ENCODE results near the gene UEVLD. TPM values are rescaled to one million over a fixed set of nuclear protein-coding genes. Genes with fewer than 3 reads are reported as not detected.

The UEVLD gene
- total and polyA plus RNA-seq, 2 donors (not counting 1 experiment from before 2014, with no cell fraction given), result 25.9 to 29.0 TPM

DNA sequence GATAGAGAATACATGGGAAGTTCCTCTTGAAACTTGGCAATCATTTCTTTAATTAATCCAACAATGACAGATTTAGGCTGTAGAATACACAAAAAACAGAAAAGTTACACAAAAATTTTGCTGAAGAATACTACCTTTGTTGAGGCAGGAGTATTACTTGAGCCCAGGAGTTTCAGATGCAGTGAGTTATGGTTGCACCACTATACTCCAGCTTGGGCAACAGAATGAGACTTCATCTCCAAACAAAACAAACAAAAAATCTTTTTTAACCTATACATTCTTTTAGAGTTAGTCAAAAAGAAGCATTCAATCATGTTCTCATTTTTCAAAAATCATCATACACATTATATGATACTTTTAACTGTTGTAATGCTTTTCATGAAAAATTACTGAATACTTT lies 22.1 kb downstream of the UEVLD start:
- no peak overlapping the region for H3K27ac ChIP-seq (ENCODE audit: insufficient read depth, low read length)
- no peak overlapping the region for H3K9ac ChIP-seq (ENCODE audit: insufficient read depth, low read length)
- no peaks in the 10 kb centered on the region for H3K27me3 ChIP-seq (ENCODE audit: control insufficient read depth, insufficient read depth, low read length)
- H3K4me1 ChIP-seq (ENCODE audit: control insufficient read depth, extremely low read depth, insufficient read depth, low read length), result no peaks in the 10 kb centered on the region
- TF ChIP-seq, protein P1, sequence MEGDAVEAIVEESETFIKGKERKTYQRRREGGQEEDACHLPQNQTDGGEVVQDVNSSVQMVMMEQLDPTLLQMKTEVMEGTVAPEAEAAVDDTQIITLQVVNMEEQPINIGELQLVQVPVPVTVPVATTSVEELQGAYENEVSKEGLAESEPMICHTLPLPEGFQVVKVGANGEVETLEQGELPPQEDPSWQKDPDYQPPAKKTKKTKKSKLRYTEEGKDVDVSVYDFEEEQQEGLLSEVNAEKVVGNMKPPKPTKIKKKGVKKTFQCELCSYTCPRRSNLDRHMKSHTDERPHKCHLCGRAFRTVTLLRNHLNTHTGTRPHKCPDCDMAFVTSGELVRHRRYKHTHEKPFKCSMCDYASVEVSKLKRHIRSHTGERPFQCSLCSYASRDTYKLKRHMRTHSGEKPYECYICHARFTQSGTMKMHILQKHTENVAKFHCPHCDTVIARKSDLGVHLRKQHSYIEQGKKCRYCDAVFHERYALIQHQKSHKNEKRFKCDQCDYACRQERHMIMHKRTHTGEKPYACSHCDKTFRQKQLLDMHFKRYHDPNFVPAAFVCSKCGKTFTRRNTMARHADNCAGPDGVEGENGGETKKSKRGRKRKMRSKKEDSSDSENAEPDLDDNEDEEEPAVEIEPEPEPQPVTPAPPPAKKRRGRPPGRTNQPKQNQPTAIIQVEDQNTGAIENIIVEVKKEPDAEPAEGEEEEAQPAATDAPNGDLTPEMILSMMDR (conservative IDR thresholded peaks at IDR 0.05 in 1 of 2, IDR thresholded peaks at IDR 0.05 in 1 of 2; ENCODE audit: low read depth in 1 of 2, low read length in 2 of 2), result no peak
- no peak for TF ChIP-seq EZH2 (IDR thresholded peaks at IDR 0.05; ENCODE audit: low read length, missing control alignments)
- DNase-seq (ENCODE audit: low read depth in 2 of 2), result peak in 1 of 2 donors; percentile 17
- H3K9me3 ChIP-seq (ENCODE audit: control insufficient read depth, insufficient read depth, low read depth, low read length), result no peaks in the 10 kb centered on the region
- H4K20me1 ChIP-seq (ENCODE audit: control insufficient read depth, extremely low read depth, insufficient read depth, low read length), result no peaks in the 10 kb centered on the region
- H2AFZ ChIP-seq (ENCODE audit: low read length), result no peak overlapping the region
- H3K79me2 ChIP-seq (ENCODE audit: control insufficient read depth, insufficient read depth, low read length), result no peaks in the 10 kb centered on the region
- H3K36me3 ChIP-seq (ENCODE audit: control insufficient read depth, insufficient read depth, low read length), result no peaks in the 10 kb centered on the region
- H3K4me3 ChIP-seq (replicated peaks in 1 of 4; ENCODE audit: control extremely low read depth in 1 of 4, insufficient read depth in 1 of 4, low read depth in 3 of 4, low read length in 4 of 4), result no peak overlapping the region
- H3K4me2 ChIP-seq (ENCODE audit: extremely low read depth, insufficient read depth, low read length), result no peak overlapping the region

DNA sequence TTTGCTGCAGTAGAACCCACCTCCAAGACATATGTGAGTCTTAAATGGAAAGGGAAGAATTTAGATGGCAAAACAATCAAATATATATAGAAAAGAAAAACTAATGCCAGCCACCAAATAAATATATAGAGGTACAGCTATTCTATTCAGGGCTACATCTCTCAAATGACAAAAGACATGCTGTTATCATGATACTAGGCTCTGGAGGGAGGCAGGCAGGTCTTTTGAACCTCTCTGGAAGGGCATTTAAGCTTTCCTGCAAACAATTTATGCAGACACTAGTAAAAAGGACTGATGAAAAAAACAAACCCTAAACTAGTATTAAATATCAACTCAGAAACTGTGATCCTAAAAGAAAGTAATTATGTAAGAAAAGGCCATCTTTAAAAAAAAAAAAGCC lies 24.4 kb downstream of the UEVLD start:
- H3K4me1 ChIP-seq (ENCODE audit: control insufficient read depth, extremely low read depth, insufficient read depth, low read length), result no peaks in the 10 kb centered on the region
- TF ChIP-seq, protein P1 (conservative IDR thresholded peaks at IDR 0.05 in 1 of 2, IDR thresholded peaks at IDR 0.05 in 1 of 2; ENCODE audit: low read depth in 1 of 2, low read length in 2 of 2), result no peak
- no peak for TF ChIP-seq EZH2 (IDR thresholded peaks at IDR 0.05; ENCODE audit: low read length, missing control alignments)
- no peaks in the 10 kb centered on the region for H3K36me3 ChIP-seq (ENCODE audit: control insufficient read depth, insufficient read depth, low read length)
- H3K27ac ChIP-seq (ENCODE audit: insufficient read depth, low read length), result no peak overlapping the region
- H3K4me2 ChIP-seq (ENCODE audit: extremely low read depth, insufficient read depth, low read length), result no peak overlapping the region
- H2AFZ ChIP-seq (ENCODE audit: low read length), result no peak overlapping the region
- H3K9ac ChIP-seq (ENCODE audit: insufficient read depth, low read length), result no peak overlapping the region
- H3K4me3 ChIP-seq (replicated peaks in 1 of 4; ENCODE audit: control extremely low read depth in 1 of 4, insufficient read depth in 1 of 4, low read depth in 3 of 4, low read length in 4 of 4), result no peak overlapping the region
- no peaks in the 10 kb centered on the region for H3K9me3 ChIP-seq (ENCODE audit: control insufficient read depth, insufficient read depth, low read depth, low read length)
- H4K20me1 ChIP-seq (ENCODE audit: control insufficient read depth, extremely low read depth, insufficient read depth, low read length), result no peaks in the 10 kb centered on the region
- no peaks in the 10 kb centered on the region for H3K79me2 ChIP-seq (ENCODE audit: control insufficient read depth, insufficient read depth, low read length)
- no peaks in the 10 kb centered on the region for H3K27me3 ChIP-seq (ENCODE audit: control insufficient read depth, insufficient read depth, low read length)
- DNase-seq (ENCODE audit: low read depth in 2 of 2), result no peak

DNA sequence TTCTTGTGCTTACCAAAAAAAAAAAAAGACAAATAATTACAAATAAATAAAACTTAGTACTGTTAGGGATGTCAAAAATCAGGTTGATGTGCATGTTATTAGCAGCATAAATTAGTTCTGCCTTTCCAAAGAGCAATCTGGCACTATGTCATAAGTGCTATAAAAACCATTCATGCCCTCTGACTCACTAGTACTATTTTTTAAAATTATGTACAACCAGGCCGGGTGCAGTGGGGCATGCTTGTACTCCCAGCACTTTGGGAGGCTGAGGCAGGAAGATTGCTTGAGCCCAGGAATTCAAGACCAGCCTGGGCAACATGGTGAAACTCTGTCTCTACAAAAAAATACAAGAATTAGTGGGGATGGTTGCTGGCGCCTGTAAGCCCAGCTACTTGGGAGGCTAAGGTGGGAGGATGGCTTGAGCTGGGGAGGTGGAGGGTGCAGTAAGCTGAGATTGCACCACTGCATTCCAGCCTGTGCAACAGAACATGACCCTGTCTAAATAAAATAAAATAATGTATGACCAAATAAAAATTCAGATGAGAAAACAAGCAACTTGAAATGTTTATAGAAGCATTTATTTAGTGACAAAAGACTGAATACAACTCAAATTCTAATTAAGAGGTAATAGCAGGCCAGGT lies 25.3 kb downstream of the UEVLD start:
- no peaks in the 10 kb centered on the region for H3K36me3 ChIP-seq (ENCODE audit: control insufficient read depth, insufficient read depth, low read length)
- no peaks in the 10 kb centered on the region for H3K79me2 ChIP-seq (ENCODE audit: control insufficient read depth, insufficient read depth, low read length)
- H3K27ac ChIP-seq (ENCODE audit: insufficient read depth, low read length), result no peak overlapping the region
- no peak overlapping the region for H3K4me2 ChIP-seq (ENCODE audit: extremely low read depth, insufficient read depth, low read length)
- no peak overlapping the region for H3K4me3 ChIP-seq (replicated peaks in 1 of 4; ENCODE audit: control extremely low read depth in 1 of 4, insufficient read depth in 1 of 4, low read depth in 3 of 4, low read length in 4 of 4)
- no peak overlapping the region for H3K9ac ChIP-seq (ENCODE audit: insufficient read depth, low read length)
- no peak for TF ChIP-seq EZH2 (IDR thresholded peaks at IDR 0.05; ENCODE audit: low read length, missing control alignments)
- no peaks in the 10 kb centered on the region for H3K27me3 ChIP-seq (ENCODE audit: control insufficient read depth, insufficient read depth, low read length)
- H2AFZ ChIP-seq (ENCODE audit: low read length), result no peak overlapping the region
- no peaks in the 10 kb centered on the region for H4K20me1 ChIP-seq (ENCODE audit: control insufficient read depth, extremely low read depth, insufficient read depth, low read length)
- no peaks in the 10 kb centered on the region for H3K9me3 ChIP-seq (ENCODE audit: control insufficient read depth, insufficient read depth, low read depth, low read length)
- DNase-seq (ENCODE audit: low read depth in 2 of 2), result no peak
- no peaks in the 10 kb centered on the region for H3K4me1 ChIP-seq (ENCODE audit: control insufficient read depth, extremely low read depth, insufficient read depth, low read length)
